H1 (cell line): ENCODE measurements around the gene AMZ1. TPM values are rescaled to one million over a fixed set of nuclear protein-coding genes. Genes with fewer than 3 reads are reported as not detected.

ENCODE experiments used
- CTCF ChIA-PET: fragments of 300-600 bp; sonication (Branson Sonifier 250); formaldehyde crosslinking; loops from one replicate; lab custom pipeline; 2021; ENCODE audit not compliant: partially characterized antibody; lab: Charles Lee
- POLR2A ChIA-PET: fragments of 300-600 bp; sonication (Branson Sonifier 250); formaldehyde crosslinking; loops from one replicate; lab custom pipeline; 2021; ENCODE audit warnings: inconsistent platforms; ENCODE audit not compliant: partially characterized antibody; lab: Charles Lee
- DNase-seq, 2 experiments: peaks; one replicate each; pipeline versions ENCODE4 v3.0.0 to v3.0.0-alpha.2; 2010 to 2022; ENCODE audit warnings: low spot score in 2 of 2, low read depth in 1 of 2, mixed read lengths in 1 of 2
- FAIRE-seq: peaks from 2 replicates; lab custom pipeline; 2011; peaks lifted over from hg19 to GRCh38; lab: Jason Lieb, UNC
- H2AFZ ChIP-seq: 2 replicates; pipeline ENCODE4 v1.8.1; 2012; ENCODE audit warnings: low read length, inconsistent platforms
- H2AK5ac ChIP-seq: 2 replicates; pipeline ENCODE4 v1.6.1; 2013; ENCODE audit warnings: low read depth, low read length
- H2BK120ac ChIP-seq: replicated peaks from 2 replicates; pipeline ENCODE3; 2013; ENCODE audit warnings: low read depth, low read length, inconsistent platforms
- H2BK12ac ChIP-seq: 2 replicates; pipeline ENCODE4 v1.6.1; 2013; ENCODE audit warnings: low read depth, low read length
- H2BK15ac ChIP-seq: 2 replicates; pipeline ENCODE4 v1.6.1; 2013; ENCODE audit warnings: low read length
- H2BK20ac ChIP-seq: 2 replicates; pipeline ENCODE4 v1.6.1; 2013; ENCODE audit warnings: low read length
- H2BK5ac ChIP-seq: 2 replicates; pipeline ENCODE4 v1.6.1; 2013; ENCODE audit warnings: low read depth, low read length
- H3K14ac ChIP-seq: 2 replicates; pipeline ENCODE4 v1.6.1; 2013; ENCODE audit warnings: inconsistent platforms; ENCODE audit not compliant: insufficient read length
- H3K18ac ChIP-seq: 2 replicates; pipeline ENCODE4 v1.6.1; 2013; ENCODE audit warnings: low read length; ENCODE audit errors: extremely low read depth
- H3K23ac ChIP-seq: 2 replicates; pipeline ENCODE4 v1.6.1; 2013; ENCODE audit warnings: inconsistent platforms; ENCODE audit not compliant: insufficient read length
- H3K23me2 ChIP-seq: 2 replicates; pipeline ENCODE4 v1.6.1; 2013; ENCODE audit warnings: low read depth, low read length
- H3K27ac ChIP-seq: 2 replicates; pipeline ENCODE4 v1.6.1; 2011; ENCODE audit warnings: low read depth, low read length, inconsistent platforms
- H3K27me3 ChIP-seq, 4 experiments: replicated peaks in 1 of 4; 1 replicate in 1 of 4; 2 replicates in 3 of 4; pipeline versions ENCODE4 v1.6.1 to v1.8.1; 2011 to 2013; ENCODE audit warnings: low read length in 3 of 4, mild to moderate bottlenecking in 3 of 4, inconsistent platforms in 2 of 4, mixed read lengths in 2 of 4, moderate library complexity in 1 of 4; ENCODE audit not compliant: control insufficient read depth in 3 of 4, insufficient read depth in 3 of 4; ENCODE audit errors: extremely low read depth in 1 of 4
- H3K36me3 ChIP-seq, 4 experiments: 2 replicates each; pipeline versions ENCODE4 v1.6.1 to v1.8.1; 2011 to 2013; ENCODE audit warnings: mild to moderate bottlenecking in 4 of 4, low read length in 3 of 4, moderate library complexity in 2 of 4, control low read depth in 1 of 4, inconsistent platforms in 1 of 4; ENCODE audit not compliant: insufficient read depth in 4 of 4, control insufficient read depth in 2 of 4
- H3K4ac ChIP-seq: replicated peaks from 2 replicates; pipeline ENCODE3; 2013; ENCODE audit warnings: low read length, low read depth, mixed read lengths, inconsistent platforms; ENCODE audit not compliant: insufficient read length
- H3K4me1 ChIP-seq, 4 experiments: replicated peaks in 1 of 4; 1 replicate in 1 of 4; 2 replicates in 3 of 4; pipeline versions ENCODE4 v1.6.1 to v1.8.1; 2011 to 2013; ENCODE audit warnings: low read length in 3 of 4, inconsistent platforms in 2 of 4, mixed read lengths in 1 of 4; ENCODE audit not compliant: insufficient read depth in 4 of 4, control insufficient read depth in 3 of 4
- H3K4me2 ChIP-seq, 2 experiments: 2 replicates each; pipeline versions ENCODE4 v1.6.1 to v1.8.1; 2011 to 2013; ENCODE audit warnings: low read depth in 2 of 2, low read length in 2 of 2, control low read depth in 1 of 2, inconsistent platforms in 1 of 2, mild to moderate bottlenecking in 1 of 2; ENCODE audit not compliant: insufficient read depth in 1 of 2
- H3K4me3 ChIP-seq, 4 experiments: fragments of 200-600, 300-600 bp in 1 of 4; sonication (generic), shearing (Covaris generic), sonication (Bioruptor Twin) in 1 of 4; 2 replicates each; pipeline versions ENCODE4 v1.5.1 to v1.8.1; 2011 to 2016; ENCODE audit warnings: low read length in 4 of 4, low read depth in 3 of 4, control low read depth in 2 of 4, inconsistent platforms in 2 of 4, mild to moderate bottlenecking in 2 of 4, mixed read lengths in 1 of 4, moderate library complexity in 1 of 4; ENCODE audit not compliant: insufficient read depth in 2 of 4; ENCODE audit errors: extremely low read depth in 1 of 4
- H3K56ac ChIP-seq: replicated peaks from 2 replicates; pipeline ENCODE3; 2013; ENCODE audit warnings: low read depth, mild to moderate bottlenecking, mixed read lengths, low read length, inconsistent platforms; ENCODE audit not compliant: insufficient read length
- H3K79me1 ChIP-seq: 2 replicates; pipeline ENCODE4 v1.6.1; 2013; ENCODE audit warnings: low read depth, low read length, control low read depth
- H3K79me2 ChIP-seq, 2 experiments: 2 replicates each; pipeline versions ENCODE4 v1.6.1 to v1.8.1; 2012 to 2013; ENCODE audit warnings: low read length in 2 of 2, mild to moderate bottlenecking in 2 of 2, inconsistent platforms in 1 of 2; ENCODE audit not compliant: insufficient read depth in 2 of 2, control insufficient read depth in 1 of 2
- H3K9ac ChIP-seq, 4 experiments: replicated peaks in 1 of 4; 1 replicate in 1 of 4; 2 replicates in 3 of 4; pipeline versions ENCODE4 v1.6.1 to v1.8.1; 2011 to 2013; ENCODE audit warnings: low read depth in 3 of 4, low read length in 3 of 4, control low read depth in 2 of 4, mild to moderate bottlenecking in 2 of 4, moderate library complexity in 2 of 4, inconsistent platforms in 1 of 4; ENCODE audit errors: extremely low read depth in 1 of 4
- H3K9me3 ChIP-seq, 2 experiments: 2 replicates each; pipeline versions ENCODE4 v1.6.1 to v1.8.1; 2012 to 2013; ENCODE audit warnings: mild to moderate bottlenecking in 2 of 2, moderate library complexity in 2 of 2, control low read depth in 1 of 2, inconsistent platforms in 1 of 2, low read depth in 1 of 2, low read length in 1 of 2, mixed read lengths in 1 of 2; ENCODE audit not compliant: insufficient read depth in 2 of 2
- H4K20me1 ChIP-seq, 2 experiments: replicated peaks in 1 of 2; 2 replicates each; pipeline versions ENCODE3 to v1.8.1; 2011 to 2013; ENCODE audit warnings: inconsistent platforms in 2 of 2, low read length in 2 of 2, mild to moderate bottlenecking in 1 of 2; ENCODE audit not compliant: insufficient read depth in 2 of 2, control insufficient read depth in 1 of 2
- H4K5ac ChIP-seq: 2 replicates; pipeline ENCODE4 v1.6.1; 2013; ENCODE audit warnings: low read length, low read depth, mixed read lengths, inconsistent platforms; ENCODE audit not compliant: insufficient read length
- H4K8ac ChIP-seq: 2 replicates; pipeline ENCODE4 v1.8.0; 2013; ENCODE audit warnings: mild to moderate bottlenecking, moderate library complexity, low read length, inconsistent platforms; ENCODE audit not compliant: insufficient read depth; ENCODE audit errors: extremely low read depth
- H4K91ac ChIP-seq: replicated peaks from 2 replicates; pipeline ENCODE3; 2013; ENCODE audit warnings: low read length, mixed read lengths, inconsistent platforms; ENCODE audit not compliant: insufficient read length
- CHD2 ChIP-seq: IDR thresholded peaks from 2 replicates; pipeline ENCODE4 v1.6.1; 2012; ENCODE audit warnings: low read length, improper control_type of control experiment
- EZH2 ChIP-seq: fragments of 200-600 bp; sonication (generic); IDR thresholded peaks from 2 replicates; pipeline ENCODE4 v1.7.1; 2012; ENCODE audit warnings: low read depth, mild to moderate bottlenecking, moderate library complexity, low read length, inconsistent platforms; ENCODE audit not compliant: severe bottlenecking
- POU5F1 ChIP-seq: IDR thresholded peaks from 2 replicates; pipeline ENCODE4 v1.6.1; 2011; ENCODE audit warnings: low read depth, mild to moderate bottlenecking, low read length, moderate library complexity
- RBBP5 ChIP-seq: IDR thresholded peaks from 2 replicates; pipeline ENCODE4 v1.7.1; 2012; ENCODE audit warnings: low read depth, mild to moderate bottlenecking, inconsistent platforms, low read length, moderate library complexity, borderline replicate concordance
- WGBS, 2 experiments: shearing (Covaris generic) in 1 of 2; methylation state at CpG; one replicate each; pipeline versions ENCODE4 v1.1.6 to v1.1.7; 2013 to 2015; ENCODE audit warnings: low lambda C conversion rate in 2 of 2, mixed read lengths in 2 of 2, inconsistent platforms in 1 of 2, low coverage in 1 of 2, missing lambda C conversion rate in 1 of 2; ENCODE audit not compliant: insufficient replicate concordance in 2 of 2, insufficient coverage in 1 of 2, insufficient read length in 1 of 2; ENCODE audit errors: extremely low coverage in 1 of 2, missing lambda C conversion rate in 1 of 2; 5-methylcytosine and 5-hydroxymethylcytosine counted together
- polyA plus RNA-seq, 7 experiments: library from polyadenylated mRNA; depleted of rRNA in 3 of 7; stranded (reverse) in 5 of 7; unstranded in 2 of 7; fragments of >200 nt in 5 of 7; fragments of 200-250 nt in 2 of 7; gene quantifications; 1 replicate in 5 of 7; 2 replicates in 1 of 7; 4 replicates in 1 of 7; pipeline versions ENCODE4 v1.2.1 to v1.2.3, GENCODE V29; 2011 to 2013; ENCODE audit warnings: missing spikeins in 2 of 7, mixed read lengths in 2 of 7
- total RNA-seq: library from RNA; stranded (reverse); fragmentation: NEBNext Ultra II Directional; extraction: Animal tissue kit (Norgen Biotek cat#: 25700); gene quantifications from 2 replicates; pipeline ENCODE4 v1.2.1, GENCODE V29; 2021

Gene AMZ1
- total and polyA plus RNA-seq, 2 of the 8 experiments (the other 6 are each of a cell fraction or from before 2014, with no cell fraction given) = 0.59 to 1.4 TPM

DNA sequence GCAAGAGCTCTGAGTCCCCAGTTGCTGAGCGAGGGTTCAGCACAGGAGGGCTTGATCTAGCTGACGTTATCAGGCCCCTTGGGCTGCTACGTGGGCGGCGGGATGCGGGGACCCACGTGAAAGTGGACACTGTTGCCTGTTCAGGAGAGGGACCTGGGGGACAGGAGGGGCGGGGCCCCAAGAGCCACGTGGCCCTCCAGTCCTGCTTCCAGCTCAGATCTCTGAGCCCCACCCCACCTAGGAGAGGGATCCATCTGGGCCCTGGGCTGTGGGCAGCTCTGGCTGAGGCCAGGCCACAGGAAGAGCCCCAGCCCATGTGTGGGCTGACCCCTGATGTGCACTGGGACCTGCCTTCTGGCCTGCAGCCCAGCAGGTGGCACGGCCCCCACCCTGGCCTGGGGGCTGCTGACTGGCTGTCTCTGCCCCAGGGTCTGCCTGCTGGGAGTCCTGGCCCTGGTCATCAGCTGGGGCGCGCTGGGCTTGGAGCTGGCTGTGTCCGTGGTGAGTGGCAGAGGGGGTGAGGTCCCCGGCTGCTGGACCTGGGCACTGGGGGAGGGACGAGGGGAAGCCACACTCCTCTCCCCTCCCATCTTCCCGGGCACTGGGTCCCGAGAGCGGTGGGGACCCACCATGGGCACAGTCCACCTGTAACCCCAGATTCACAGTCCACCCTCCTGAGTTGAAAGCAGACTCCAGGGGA, 38.7 kb upstream of the AMZ1 start:
- no peak for FAIRE-seq

More for the DNA sequence above, 38.7 kb upstream of the AMZ1 start:
- peaks cover 2 to 37% (median 19%) of the 10 kb centered on the region in 4 experiments for H3K36me3 ChIP-seq
- no peak overlapping the region for H3K23ac ChIP-seq
- no peak for DNase-seq
- no peaks in the 10 kb centered on the region for H3K27me3 ChIP-seq
- no peak overlapping the region for H4K5ac ChIP-seq
- H2AK5ac ChIP-seq = no peak overlapping the region
- H3K27ac ChIP-seq = no peak overlapping the region
- H3K14ac ChIP-seq = no peak overlapping the region
- no peak overlapping the region for H3K4ac ChIP-seq
- no peak overlapping the region for H2BK12ac ChIP-seq
- peaks cover 3 to 25% (median 17%) of the 10 kb centered on the region in 4 experiments for H3K4me1 ChIP-seq
- WGBS, 2 experiments = 92% methylated on average over 15 of the region's 18 CpGs; no CpG with 5 or more reads in 1 of the 2 experiments
- TF ChIP-seq EZH2 = no peak
- TF ChIP-seq RBBP5 = no peak
- no peak for TF ChIP-seq CHD2
- no peak for TF ChIP-seq POU5F1
- TF ChIP-seq, all 59 proteins: peak for 0
- Histone ChIP-seq H2BK5ac (peak overlapping the region; percentile 12; the same call in 1 of the 2 replicates), H3K4me3 (no peak overlapping the region), H2BK15ac (no peak overlapping the region), H2AFZ (no peak overlapping the region), H2BK120ac (no peak overlapping the region), H3K9me3 (no peaks in the 10 kb centered on the region), H4K91ac (no peak overlapping the region), H3K9ac (no peak overlapping the region), H3K18ac (no peak overlapping the region), H3K23me2 (no peaks in the 10 kb centered on the region), H2BK20ac (no peak overlapping the region), H4K8ac (peak overlapping the region; percentile 57), H3K4me2 (no peak overlapping the region), H4K20me1 (peaks cover 13 to 35% of the 10 kb centered on the region in 2 experiments), H3K56ac (no peak overlapping the region), H3K79me1 (peaks cover 10% of the 10 kb centered on the region; the same call in 1 of the 2 replicates), H3K79me2 (peaks cover 0 to 8% of the 10 kb centered on the region in 2 experiments; a peak in 1 of 4 replicates)
- ChIA-PET POLR2A (interaction anchor here (1.2 to 1.3 kb wide), 2 partner anchors 8 to 10 kb away, joined by 3 to 6 read pairs; no protein-coding TSS in a partner anchor), CTCF (interaction anchor here (0.6 to 3.8 kb wide), 9 partner anchors 10 to 1464 kb away, joined by 3 to 26 read pairs (median 3); partner anchors contain the start of gene BRAT1)
